RWPE2 (cell line): Measurements from ENCODE around the gene NUDT16L1.

Experiments used
- ATAC-seq: fragments of 200-7000 bp; cut with Tn5 transposase; 3 replicates; pipeline ENCODE4 v1.9.1; 2021; ENCODE audit warnings: low read depth
- DNase-seq: peaks from one replicate; pipeline ENCODE4 v3.0.0-alpha.2; 2020; ENCODE audit warnings: low spot score
- H3K27ac ChIP-seq: fragments of 450-650 bp; 2 replicates; pipeline ENCODE4 v1.5.1; 2017; ENCODE audit warnings: mild to moderate bottlenecking; ENCODE audit not compliant: poor library complexity, severe bottlenecking
- H3K27me3 ChIP-seq: fragments of 250-450 bp; sonication (Bioruptor Pico); 2 replicates; pipeline ENCODE4 v1.5.1; 2021; ENCODE audit warnings: mild to moderate bottlenecking, moderate library complexity; ENCODE audit not compliant: insufficient read depth, poor library complexity, severe bottlenecking
- H3K36me3 ChIP-seq: fragments of 250-450 bp; sonication (Bioruptor Pico); 2 replicates; pipeline ENCODE4 v1.5.1; 2020; ENCODE audit warnings: low read depth, mild to moderate bottlenecking, moderate library complexity
- H3K4me1 ChIP-seq: fragments of 250-450 bp; sonication (Bioruptor Pico); 2 replicates; pipeline ENCODE4 v1.5.1; 2021; ENCODE audit warnings: mild to moderate bottlenecking, moderate library complexity; ENCODE audit not compliant: insufficient read depth, poor library complexity, severe bottlenecking
- H3K4me3 ChIP-seq: fragments of 250-450 bp; sonication (Bioruptor Pico); 2 replicates; pipeline ENCODE4 v1.5.1; 2021; ENCODE audit warnings: mild to moderate bottlenecking, moderate library complexity; ENCODE audit not compliant: severe bottlenecking
- H3K9me3 ChIP-seq: fragments of 250-450 bp; sonication (Bioruptor Pico); 2 replicates; pipeline ENCODE4 v1.5.1; 2021; ENCODE audit warnings: mild to moderate bottlenecking, moderate library complexity; ENCODE audit not compliant: severe bottlenecking
- TF ChIP-seq, protein P1 (sequence below): fragments of 450-650 bp; IDR thresholded peaks from one replicate; pipeline ENCODE4 v1.5.1; 2017; ENCODE audit warnings: mild to moderate bottlenecking, moderate library complexity; ENCODE audit not compliant: poor library complexity, severe bottlenecking

NUDT16L1 gene

DNA sequence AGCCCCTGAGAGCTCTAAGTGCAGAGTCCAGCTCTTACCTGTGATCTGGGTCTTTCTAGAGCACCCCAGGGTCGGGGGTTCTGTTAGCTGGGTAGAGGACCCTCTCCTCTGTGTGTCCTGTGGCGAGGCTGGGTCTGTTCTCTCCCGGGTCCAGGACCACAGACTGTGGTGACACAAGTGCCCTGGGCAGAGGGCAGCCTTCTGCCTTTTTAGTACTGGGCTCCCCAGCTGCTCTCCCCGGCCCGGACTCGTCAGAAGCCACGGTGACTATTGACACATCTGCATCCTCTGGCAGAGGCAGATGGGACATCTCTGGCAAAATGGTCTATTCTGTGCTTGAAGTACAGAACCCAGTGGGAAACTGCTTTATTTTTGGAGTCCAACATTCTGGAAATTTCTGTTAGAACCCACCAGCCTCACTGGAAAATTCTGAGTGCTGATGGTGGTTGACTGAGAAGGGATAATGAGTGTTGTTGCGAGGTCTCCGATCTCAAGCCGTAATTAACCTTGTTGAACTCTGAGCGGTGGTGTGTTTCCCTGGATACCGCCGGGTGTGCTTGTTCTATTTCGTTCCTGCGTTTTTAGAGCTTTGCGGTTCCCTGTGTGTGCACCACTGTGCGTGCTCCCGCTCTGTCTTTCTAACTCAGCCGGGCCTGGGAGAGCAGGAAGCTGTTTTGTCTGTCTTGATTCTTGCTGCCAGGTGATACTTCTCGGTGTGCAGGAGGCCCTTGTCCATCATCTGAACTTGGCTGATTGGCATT is 26.0 kb upstream of the NUDT16L1 start:
- H3K4me1 ChIP-seq, result peaks cover 15% of the 10 kb centered on the region
- no peak for DNase-seq
- ATAC-seq, result no peak
- H3K9me3 ChIP-seq, result no peaks in the 10 kb centered on the region
- TF ChIP-seq, protein P1, sequence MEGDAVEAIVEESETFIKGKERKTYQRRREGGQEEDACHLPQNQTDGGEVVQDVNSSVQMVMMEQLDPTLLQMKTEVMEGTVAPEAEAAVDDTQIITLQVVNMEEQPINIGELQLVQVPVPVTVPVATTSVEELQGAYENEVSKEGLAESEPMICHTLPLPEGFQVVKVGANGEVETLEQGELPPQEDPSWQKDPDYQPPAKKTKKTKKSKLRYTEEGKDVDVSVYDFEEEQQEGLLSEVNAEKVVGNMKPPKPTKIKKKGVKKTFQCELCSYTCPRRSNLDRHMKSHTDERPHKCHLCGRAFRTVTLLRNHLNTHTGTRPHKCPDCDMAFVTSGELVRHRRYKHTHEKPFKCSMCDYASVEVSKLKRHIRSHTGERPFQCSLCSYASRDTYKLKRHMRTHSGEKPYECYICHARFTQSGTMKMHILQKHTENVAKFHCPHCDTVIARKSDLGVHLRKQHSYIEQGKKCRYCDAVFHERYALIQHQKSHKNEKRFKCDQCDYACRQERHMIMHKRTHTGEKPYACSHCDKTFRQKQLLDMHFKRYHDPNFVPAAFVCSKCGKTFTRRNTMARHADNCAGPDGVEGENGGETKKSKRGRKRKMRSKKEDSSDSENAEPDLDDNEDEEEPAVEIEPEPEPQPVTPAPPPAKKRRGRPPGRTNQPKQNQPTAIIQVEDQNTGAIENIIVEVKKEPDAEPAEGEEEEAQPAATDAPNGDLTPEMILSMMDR, result no peak
- H3K36me3 ChIP-seq, result peaks cover 55% of the 10 kb centered on the region
- no peaks in the 10 kb centered on the region for H3K27me3 ChIP-seq
- H3K27ac ChIP-seq, result no peak overlapping the region
- no peak overlapping the region for H3K4me3 ChIP-seq

DNA sequence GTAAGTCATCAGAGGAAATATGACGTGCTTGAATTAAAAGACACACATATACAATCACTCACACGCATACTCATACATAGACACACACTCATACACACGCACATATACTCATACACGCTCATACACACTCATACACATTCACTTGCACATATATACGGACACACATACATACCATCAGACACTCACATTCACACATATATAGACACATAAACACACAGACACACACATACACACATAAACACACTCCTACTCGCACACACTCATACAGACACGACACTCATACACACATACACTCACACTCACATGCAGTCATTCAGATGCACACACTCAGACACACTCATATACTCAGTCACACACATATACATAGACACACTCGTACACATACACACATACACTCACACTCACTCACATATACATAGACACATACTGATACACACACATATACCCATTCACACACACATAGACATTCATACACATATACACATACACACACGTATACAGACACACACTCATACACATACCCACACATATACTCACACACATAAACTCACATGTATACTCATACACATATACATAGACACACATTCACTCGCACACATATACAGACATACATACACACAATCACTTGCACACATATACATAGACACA is 24.9 kb upstream of the NUDT16L1 start:
- Histone ChIP-seq H3K36me3 (peaks cover 59% of the 10 kb centered on the region), H3K27ac (no peak overlapping the region), H3K4me3 (no peak overlapping the region), H3K9me3 (no peaks in the 10 kb centered on the region), H3K4me1 (peaks cover 15% of the 10 kb centered on the region), H3K27me3 (no peaks in the 10 kb centered on the region)
- DNase-seq, result no peak
- TF ChIP-seq, protein P1, result no peak
- ATAC-seq, result no peak

DNA sequence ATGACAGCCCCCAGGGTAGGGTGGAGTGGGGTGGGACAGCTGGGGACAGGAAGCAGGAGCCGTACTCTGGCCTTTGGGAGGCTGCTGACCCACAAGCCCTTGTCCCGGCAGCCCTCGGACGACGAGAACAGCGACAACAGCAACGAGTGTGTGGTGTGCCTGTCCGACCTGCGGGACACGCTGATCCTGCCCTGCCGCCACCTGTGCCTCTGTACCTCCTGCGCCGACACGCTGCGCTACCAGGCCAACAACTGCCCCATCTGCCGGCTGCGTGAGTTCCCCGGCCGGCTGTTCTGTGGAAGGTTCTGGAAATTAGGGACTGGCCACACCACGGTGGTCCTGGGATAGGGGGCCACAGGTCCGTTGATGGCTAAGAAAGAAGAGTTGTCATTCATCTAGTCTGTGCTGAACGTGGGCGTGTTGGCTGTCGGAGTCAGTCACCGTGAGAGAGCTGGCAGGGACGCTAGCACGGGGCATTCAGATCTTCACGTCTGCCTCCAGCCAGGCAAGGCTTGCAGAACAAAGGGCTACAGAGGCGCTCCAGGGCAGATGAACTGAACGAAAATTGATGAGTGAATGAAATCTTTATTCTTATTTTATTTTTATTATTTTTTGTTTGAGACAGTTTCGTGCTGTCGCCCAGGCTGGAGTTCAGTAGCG is 19.8 kb upstream of the NUDT16L1 start:
- DNase-seq, result no peak
- no peaks in the 10 kb centered on the region for H3K9me3 ChIP-seq
- no peaks in the 10 kb centered on the region for H3K27me3 ChIP-seq
- ATAC-seq, result no peak
- H3K4me3 ChIP-seq, result no peak overlapping the region
- H3K4me1 ChIP-seq, result peaks cover 8% of the 10 kb centered on the region
- TF ChIP-seq, protein P1, result no peak
- peaks cover 37% of the 10 kb centered on the region for H3K36me3 ChIP-seq
- H3K27ac ChIP-seq, result no peak overlapping the region

DNA sequence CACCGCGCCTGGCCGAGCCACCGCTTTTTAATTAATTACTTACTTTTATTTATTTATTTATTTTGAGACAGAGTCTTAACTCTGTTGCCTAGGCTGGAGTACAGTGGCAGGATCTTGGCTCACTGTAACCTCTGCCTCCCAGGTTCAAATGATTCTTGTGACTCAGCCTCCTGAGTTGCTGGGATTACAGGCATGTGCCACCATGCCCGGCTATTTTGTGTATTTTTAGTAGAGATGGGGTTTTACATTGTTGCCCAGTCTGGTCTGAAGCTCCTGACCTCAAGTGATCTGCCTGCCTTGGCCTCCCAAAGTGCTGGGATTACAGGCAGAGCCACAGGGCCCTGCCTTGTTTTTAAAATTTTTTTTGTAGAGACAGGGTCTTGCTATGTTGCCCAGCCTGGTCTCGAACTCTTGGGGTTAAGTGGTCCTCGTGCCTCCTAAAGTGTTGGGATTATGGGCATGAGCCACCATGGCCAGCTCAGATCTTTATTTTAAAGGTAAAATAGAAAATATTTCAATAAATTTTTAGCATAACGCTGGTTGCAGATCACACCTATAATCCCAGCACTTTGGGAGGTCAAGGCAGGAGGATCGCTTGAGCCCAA is 18.3 kb upstream of the NUDT16L1 start:
- Histone ChIP-seq H3K27ac (peak overlapping the region; percentile 29), H3K36me3 (peaks cover 22% of the 10 kb centered on the region), H3K4me3 (no peak overlapping the region)

More for the DNA sequence above, 18.3 kb upstream of the NUDT16L1 start:
- Histone ChIP-seq H3K9me3 (no peaks in the 10 kb centered on the region), H3K27me3 (no peaks in the 10 kb centered on the region), H3K4me1 (peaks cover 15% of the 10 kb centered on the region)
- DNase-seq (no peak), ATAC-seq (peak; percentile 15; the same call in 1 of the 3 replicates)
- TF ChIP-seq, protein P1, result no peak
